NB4 (cell line): ENCODE data around the gene ENPP6.

Experiments
- DNase-seq: peaks from one replicate; pipeline ENCODE4 v3.0.0; 2010; ENCODE audit warnings: low read depth
- H3K4me3 ChIP-seq: one replicate; pipeline ENCODE4 v1.5.1; 2011; ENCODE audit warnings: mild to moderate bottlenecking, low read depth, low read length, moderate library complexity
- CTCF ChIP-seq: IDR thresholded peaks from one replicate; pipeline ENCODE4 v1.5.1; 2012; ENCODE audit warnings: low read depth, low read length
- MAX ChIP-seq: IDR thresholded peaks from 2 replicates; pipeline ENCODE4 v1.6.1; 2011; ENCODE audit warnings: low read depth, low read length
- MYC ChIP-seq: IDR thresholded peaks from 2 replicates; pipeline ENCODE4 v1.6.1; 2011; ENCODE audit warnings: low read depth, low read length
- POLR2A ChIP-seq: IDR thresholded peaks from 2 replicates; pipeline ENCODE4 v1.6.1; 2011; ENCODE audit warnings: mild to moderate bottlenecking; ENCODE audit not compliant: insufficient read length; ENCODE audit errors: extremely low read depth

ENPP6 gene

GRCh38 chr4:184165291-184165690 is 52.4 kb downstream of the ENPP6 start:
- TF ChIP-seq MAX (no peak), POLR2A (no peak), MYC (no peak), CTCF (no peak)
- DNase-seq: peak; percentile 6
- no peak overlapping the region for H3K4me3 ChIP-seq

- peak; percentile 60 for DNase-seq
- H3K4me3 ChIP-seq: no peak overlapping the region
- peak; percentile 46 for TF ChIP-seq MAX
- TF ChIP-seq CTCF: peak; percentile 65
- TF ChIP-seq MYC: no peak
These were observed 53.9 kb downstream of the ENPP6 start for GRCh38 chr4:184163813-184164212.

- no peak for DNase-seq
- no peak overlapping the region for H3K4me3 ChIP-seq
- TF ChIP-seq MYC (no peak), POLR2A (no peak), MAX (no peak), CTCF (no peak)
These were observed 55.1 kb downstream of the ENPP6 start for GRCh38 chr4:184162596-184162995.

- no peak overlapping the region for H3K4me3 ChIP-seq
- no peak for DNase-seq
- TF ChIP-seq MYC (no peak), POLR2A (no peak), MAX (no peak), CTCF (no peak)
These were observed 60.4 kb downstream of the ENPP6 start for GRCh38 chr4:184157322-184157721.

- no peak for DNase-seq
- H3K4me3 ChIP-seq: no peak overlapping the region
- TF ChIP-seq CTCF (no peak), MAX (no peak), MYC (no peak), POLR2A (no peak)
These were observed 61.3 kb downstream of the ENPP6 start for GRCh38 chr4:184156163-184156920.

- no peak for TF ChIP-seq CTCF
- no peak overlapping the region for H3K4me3 ChIP-seq
- DNase-seq: no peak
These were observed 63.5 kb downstream of the ENPP6 start for GRCh38 chr4:184154199-184154598.
